G401 (cell line): ENCODE measurements around the gene PPT2. TPM values are rescaled to one million over a fixed set of nuclear protein-coding genes. Genes with fewer than 3 reads are reported as not detected.

Experiments
- DNase-seq: peaks from one replicate; pipeline ENCODE4 v3.0.0-alpha.2; 2015; ENCODE audit warnings: low spot score
- in situ Hi-C: cut with HindIII; loops from 2 replicates; pipeline ENCODE4 v1.10.0; 2016; ENCODE audit warnings: low sequenced_read_pairs, mixed read lengths
- total RNA-seq: library from RNA; depleted of rRNA; stranded (reverse); fragments of >200 nt; shearing (Covaris generic); gene quantifications from 2 replicates; pipeline ENCODE4 v1.2.3, GENCODE V29; 2014; rRNA removed

PPT2 gene
- total RNA-seq = 37.3 and 38.5 TPM in 2 replicates

- in situ Hi-C loops = no loop called here
- peak; percentile 95 for DNase-seq
Measured at GRCh38 chr6:32153564-32154513, at the start of gene PPT2. PPT2 (plus strand) TSS chr6:32154141; CDS start chr6:32154595, 454 bp downstream.

GRCh38 chr6:32105433-32105832 is 48.5 kb upstream of the PPT2 start:
- DNase-seq = no peak

GRCh38 chr6:32107406-32107805 is 46.5 kb upstream of the PPT2 start:
- in situ Hi-C loops = no loop called here
- DNase-seq = no peak

More at GRCh38 chr6:32105433-32105832, 48.5 kb upstream of the PPT2 start:
- in situ Hi-C loops = no loop called here

GRCh38 chr6:32108094-32108627 is 45.8 kb upstream of the PPT2 start:
- DNase-seq = no peak

GRCh38 chr6:32108727-32109113 is 45.2 kb upstream of the PPT2 start:
- in situ Hi-C loops = no loop called here
- no peak for DNase-seq

More at GRCh38 chr6:32108094-32108627, 45.8 kb upstream of the PPT2 start:
- in situ Hi-C loops = no loop called here

- no peak for DNase-seq
- in situ Hi-C loops = no loop called here
Measured at GRCh38 chr6:32109114-32109764, 44.7 kb upstream of the PPT2 start, which contains the start of gene TNXB. TNXB (minus strand) TSS chr6:32109338; CDS start chr6:32098198, 11,140 bp downstream.

- in situ Hi-C loops = no loop called here
- DNase-seq = no peak
Measured at GRCh38 chr6:32109765-32110160, 44.2 kb upstream of the PPT2 start.

- in situ Hi-C loops = no loop called here
- no peak for DNase-seq
Measured at GRCh38 chr6:32110632-32111031, 43.3 kb upstream of the PPT2 start.

- in situ Hi-C loops = no loop called here
- no peak for DNase-seq
Measured at GRCh38 chr6:32111424-32112066, 42.4 kb upstream of the PPT2 start.

GRCh38 chr6:32112431-32112980 is 41.4 kb upstream of the PPT2 start:
- no peak for DNase-seq
- in situ Hi-C loops = no loop called here

- in situ Hi-C loops = no loop called here
- DNase-seq = peak; percentile 58
Measured at GRCh38 chr6:32113386-32114352, 40.3 kb upstream of the PPT2 start.

- in situ Hi-C loops = no loop called here
- no peak for DNase-seq
Measured at GRCh38 chr6:32114796-32115195, 39.1 kb upstream of the PPT2 start.

- in situ Hi-C loops = no loop called here
- DNase-seq = no peak
Measured at GRCh38 chr6:32115623-32116022, 38.3 kb upstream of the PPT2 start.

- DNase-seq = peak; percentile 45
- in situ Hi-C loops = no loop called here
Measured at GRCh38 chr6:32116674-32117073, 37.3 kb upstream of the PPT2 start.

- DNase-seq = no peak
- in situ Hi-C loops = no loop called here
Measured at GRCh38 chr6:32117461-32117860, 36.5 kb upstream of the PPT2 start.

- peak; percentile 90 for DNase-seq
- in situ Hi-C loops = no loop called here
Measured at GRCh38 chr6:32118782-32119628, 34.9 kb upstream of the PPT2 start.

GRCh38 chr6:32120573-32121059 is 33.3 kb upstream of the PPT2 start:
- no peak for DNase-seq
- in situ Hi-C loops = no loop called here
